NCI-H2107 treated with DMSO at 0.1 percent for 48 hours (cell line): ENCODE results near the gene CHRNA10.
"Not testable (repeated sequence)": the region's sequence is repeated elsewhere in the genome, so short reads cannot be mapped to it uniquely, and the experiment has no call there.

Experiments used
- DNase-seq: peaks from one replicate; lab custom pipeline; 2025; ENCODE audit not compliant: unreplicated experiment; lab: John Stamatoyannopoulos, UW

CHRNA10 gene

DNA sequence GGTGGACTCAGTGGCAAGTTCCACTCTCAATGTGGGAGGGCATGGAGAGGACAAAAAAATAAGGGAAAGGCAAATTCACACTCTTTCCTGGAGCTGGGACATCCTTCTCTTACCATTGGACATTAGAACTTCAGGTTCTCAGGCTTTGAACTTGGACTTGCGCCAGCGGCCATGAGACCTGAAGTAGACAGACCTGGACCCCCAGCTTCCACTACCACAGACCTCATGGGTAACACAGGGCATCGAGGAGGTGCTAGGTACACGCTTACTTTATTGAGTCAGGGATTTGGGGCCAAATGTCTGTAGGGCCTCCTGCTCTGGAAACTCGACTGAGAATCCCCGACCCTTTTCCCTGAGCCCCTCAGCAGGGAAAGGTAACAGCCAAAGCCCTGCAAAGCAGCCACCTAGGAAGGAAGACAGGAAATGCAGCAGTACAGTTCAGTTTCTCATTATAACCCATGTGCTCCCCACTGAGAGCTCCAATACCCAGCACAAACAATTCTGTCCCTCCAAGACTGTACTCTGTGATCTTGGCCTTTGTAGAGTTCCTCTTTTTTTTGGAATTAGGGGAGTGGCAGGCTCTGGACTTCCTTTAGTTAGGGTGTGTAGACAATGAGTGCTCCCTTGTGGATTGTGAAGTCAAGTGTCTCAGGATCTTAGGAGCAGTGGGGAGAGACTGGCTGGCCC is 5.7 kb downstream of the CHRNA10 start:
- DNase-seq = no peak

DNA sequence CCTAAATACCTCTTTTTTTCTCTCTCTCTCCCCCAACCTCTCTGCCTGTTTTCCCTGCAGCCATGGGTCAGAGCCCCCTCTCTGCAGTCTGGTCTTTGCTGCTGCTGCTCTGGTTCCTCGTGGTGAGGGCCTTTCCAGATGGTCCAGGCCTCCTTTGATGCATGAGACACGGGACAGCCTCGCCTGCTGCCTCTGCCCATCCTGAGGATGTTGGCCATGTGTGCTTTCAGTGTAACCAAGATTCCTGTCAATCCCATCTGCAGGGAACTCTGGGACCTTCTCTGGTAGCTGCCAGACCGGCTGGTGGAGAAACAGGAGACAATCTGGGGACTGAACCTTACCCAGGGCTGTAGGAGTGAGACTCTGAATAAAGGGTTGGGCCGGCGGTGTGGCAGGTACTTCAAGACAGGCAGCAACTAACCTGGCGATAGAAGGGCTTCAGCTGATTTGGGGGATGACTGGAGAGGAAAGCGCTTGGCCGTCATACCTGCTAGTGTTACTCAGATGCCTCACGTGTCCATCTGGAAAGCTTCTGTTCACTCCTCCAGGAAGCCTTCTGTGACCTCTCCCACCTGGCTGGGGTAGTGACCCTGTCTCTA is 7.1 kb downstream of the CHRNA10 start:
- DNase-seq = no peak

GRCh38 chr11:3662856-3663255 is 8.3 kb downstream of the CHRNA10 start:
- DNase-seq = no peak

GRCh38 chr11:3660960-3661359 is 10.2 kb downstream of the CHRNA10 start:
- no peak for DNase-seq

- no peak for DNase-seq
Measured at GRCh38 chr11:3659595-3660515, 11.3 kb downstream of the CHRNA10 start.

GRCh38 chr11:3658252-3658651 is 12.9 kb downstream of the CHRNA10 start:
- no peak for DNase-seq

GRCh38 chr11:3657331-3657730 is 13.9 kb downstream of the CHRNA10 start:
- DNase-seq = not testable (repeated sequence)

DNA sequence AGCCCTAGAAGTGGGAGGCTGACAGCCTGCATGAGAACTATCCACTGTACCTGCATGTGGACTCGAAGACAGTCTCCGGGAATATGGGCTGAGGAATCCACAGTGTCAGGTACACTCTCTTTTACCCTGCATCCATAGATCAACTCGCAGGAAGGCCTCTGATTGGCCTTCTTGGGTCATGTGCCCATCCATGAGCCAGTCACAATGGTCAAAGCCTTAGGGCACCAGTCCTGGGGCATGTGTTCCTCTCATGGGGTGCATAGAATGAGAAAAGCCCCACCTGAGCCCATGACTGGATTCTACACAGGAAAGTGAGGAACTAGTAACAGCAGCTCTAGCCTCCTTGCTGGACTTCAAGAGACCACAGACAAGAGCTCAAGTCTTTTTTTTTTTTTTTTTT is 15.6 kb downstream of the CHRNA10 start:
- DNase-seq = no peak

DNA sequence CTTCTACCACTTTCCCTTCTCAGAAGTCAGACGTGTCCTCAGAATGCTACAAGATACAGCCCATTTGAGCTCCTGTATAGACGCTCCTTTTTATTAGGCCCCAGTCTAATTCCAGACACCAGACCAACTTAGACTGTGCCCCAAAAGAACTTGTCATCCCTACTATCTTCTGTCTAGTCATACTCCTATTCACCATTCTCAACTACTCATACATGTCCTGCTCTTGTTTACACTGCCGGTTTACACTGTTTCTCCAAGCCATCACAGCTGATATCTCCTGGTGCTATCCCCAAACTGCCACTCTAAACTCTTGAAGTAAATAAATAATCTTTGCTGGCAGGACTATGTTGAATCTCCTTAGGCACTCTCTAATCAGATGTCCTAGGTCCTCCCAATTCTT is 18.7 kb downstream of the CHRNA10 start:
- not testable (repeated sequence) for DNase-seq

DNA sequence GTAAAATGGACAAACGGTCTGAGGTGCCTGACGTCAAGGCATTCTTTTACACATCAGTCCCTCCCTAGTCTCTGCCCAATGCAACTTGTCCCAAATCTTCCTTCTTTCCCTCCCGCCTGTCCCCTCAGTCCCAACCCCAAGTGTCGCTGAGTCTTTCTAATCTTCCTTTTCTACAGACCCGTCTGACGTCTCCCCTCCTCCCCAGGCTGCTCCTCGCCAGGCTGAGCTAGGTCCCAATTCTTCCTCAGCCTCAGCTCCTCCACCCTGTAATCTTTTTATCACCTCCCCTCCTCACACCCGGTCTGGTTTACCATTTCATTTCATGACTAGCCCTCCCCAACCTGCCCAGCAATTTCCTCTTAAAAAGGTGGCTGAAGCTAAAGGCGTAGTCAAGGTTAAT is 21.8 kb downstream of the CHRNA10 start:
- DNase-seq = not testable (repeated sequence)

- DNase-seq = not testable (repeated sequence)
Measured at GRCh38 chr11:3648843-3649242, 22.3 kb downstream of the CHRNA10 start.

DNA sequence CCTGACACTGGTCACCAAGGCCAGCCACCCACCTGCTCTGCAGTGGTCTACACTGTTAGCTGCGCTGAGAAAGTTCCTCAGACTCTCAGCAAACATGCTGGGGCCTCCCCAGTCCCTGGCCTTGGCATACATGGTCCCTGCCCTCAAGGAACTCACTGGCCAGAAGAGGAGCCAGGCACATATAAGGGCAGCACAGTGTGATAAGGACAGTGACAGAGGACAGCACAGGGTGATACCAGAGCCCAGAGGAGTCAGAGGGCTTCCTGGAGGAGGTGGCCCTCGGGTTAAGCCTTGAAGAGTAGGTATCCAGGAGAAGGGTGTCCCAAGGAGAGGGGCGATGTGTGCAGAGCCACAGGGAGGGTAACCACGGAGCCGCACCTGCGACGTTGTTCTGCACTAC is 25.6 kb downstream of the CHRNA10 start:
- DNase-seq = no peak

- DNase-seq = no peak
Measured at GRCh38 chr11:3644817-3645235, 26.4 kb downstream of the CHRNA10 start, which contains the start of gene ART1. ART1 (plus strand) TSS chr11:3645128; CDS start chr11:3659214, 14,086 bp downstream.

GRCh38 chr11:3643102-3643546 is 28.1 kb downstream of the CHRNA10 start:
- not testable (repeated sequence) for DNase-seq

DNA sequence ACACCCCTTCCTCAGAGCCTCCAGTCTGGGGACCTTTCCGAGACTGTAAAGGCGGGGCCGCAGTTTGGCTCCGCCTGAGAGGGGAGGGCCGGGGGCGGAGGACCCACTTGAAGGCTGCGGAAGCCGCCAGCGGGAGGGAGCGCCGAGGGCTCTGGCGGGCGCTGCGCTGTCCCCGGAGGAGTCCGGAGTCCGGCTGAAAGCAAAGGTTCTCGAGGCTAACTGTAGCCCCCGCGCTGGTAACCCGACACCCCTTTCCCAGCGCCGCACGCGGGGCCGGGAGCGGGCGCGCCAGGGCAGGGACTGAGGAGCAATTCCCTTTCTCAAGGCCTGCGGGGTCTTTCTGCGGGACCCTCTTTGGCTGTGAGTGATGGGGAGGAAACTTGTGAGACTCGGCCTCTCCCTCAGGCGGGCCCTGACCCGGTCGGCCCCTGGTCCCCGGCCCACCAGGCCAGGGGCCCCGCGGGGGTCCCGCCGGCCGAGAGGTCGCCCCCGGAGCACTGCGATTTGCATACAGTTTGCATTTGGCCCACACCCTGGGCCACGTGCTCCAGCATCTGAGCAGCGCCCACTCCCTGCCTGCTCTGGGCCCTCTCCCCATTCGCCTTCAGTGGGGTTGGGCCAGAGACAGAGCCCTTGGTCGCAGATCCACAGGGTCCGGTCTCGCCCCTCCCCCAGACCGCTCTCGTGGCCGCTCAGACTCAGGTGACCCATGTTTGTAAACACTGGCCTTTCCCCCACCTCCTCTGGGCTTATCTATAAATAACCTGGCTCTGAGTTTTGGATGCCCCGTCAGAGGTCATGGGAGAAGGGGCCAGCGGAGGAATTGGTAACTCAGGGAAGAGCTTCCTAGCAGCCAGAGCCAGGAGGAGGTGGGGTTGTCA is 28.9 kb downstream of the CHRNA10 start:
- DNase-seq = no peak

DNA sequence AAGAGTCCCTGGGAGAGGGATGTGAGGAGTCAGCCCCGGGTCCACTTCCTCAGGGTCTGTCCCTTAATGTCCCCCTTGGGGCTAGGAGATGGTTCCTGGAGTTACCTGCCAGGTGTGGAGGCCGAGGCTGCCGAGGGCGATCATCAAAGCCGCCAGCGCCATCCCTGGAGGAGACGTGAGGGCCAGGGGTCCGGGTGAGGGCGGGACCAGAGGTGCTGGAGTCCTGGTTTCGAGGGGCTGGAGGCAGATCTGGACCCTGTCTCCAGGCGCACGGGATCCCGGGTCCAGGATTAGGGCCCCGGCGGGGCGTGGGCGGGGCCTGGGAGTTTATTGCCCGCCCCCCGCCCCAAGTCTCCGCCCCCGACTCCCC is 29.5 kb downstream of the CHRNA10 start, which contains the start of gene ART5:
Gene ART5 (minus strand): TSS at position 292 of the 370 bp plus-strand sequence. CDS start 130 bp downstream, at position 162.
- DNase-seq = no peak

DNA sequence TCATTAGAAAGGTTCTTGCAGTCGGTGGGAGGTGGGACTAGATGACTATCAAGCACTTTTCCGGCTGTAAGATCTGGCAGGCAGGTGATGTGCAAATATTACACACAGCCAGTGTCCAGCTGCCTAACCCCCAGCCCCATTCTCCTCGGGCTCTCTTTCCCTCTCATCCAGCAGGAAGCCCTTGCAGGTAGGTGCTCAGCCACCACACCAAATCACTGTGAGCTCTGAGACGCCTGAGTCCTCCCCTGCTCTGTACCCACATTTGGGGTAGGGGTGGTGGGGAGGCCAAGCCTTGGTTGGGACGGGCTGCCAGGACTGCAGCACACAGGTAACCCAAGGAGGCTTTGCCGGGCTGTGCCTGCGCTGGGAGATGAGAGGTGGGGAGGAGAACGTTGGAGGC is 30.0 kb downstream of the CHRNA10 start:
- DNase-seq = no peak

DNA sequence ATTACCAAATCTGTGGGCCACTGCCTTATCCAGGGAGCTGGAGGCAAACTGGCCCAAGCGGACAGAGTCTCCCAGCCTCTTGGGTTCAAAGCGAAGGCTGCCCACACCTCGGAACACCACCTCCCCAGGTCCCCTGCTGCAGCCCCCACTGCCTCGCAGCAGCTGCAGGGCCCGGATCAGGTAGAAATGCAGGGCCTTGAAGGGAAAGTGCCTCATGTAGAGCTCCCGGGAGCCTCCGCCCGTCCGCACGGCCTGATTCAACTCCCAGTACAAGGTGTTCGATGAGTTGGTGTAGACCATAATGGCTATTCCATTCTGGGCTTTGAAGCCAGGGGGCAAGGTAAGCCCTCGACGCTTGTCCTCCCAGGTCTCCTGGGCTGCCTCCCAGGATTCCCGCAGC is 31.3 kb downstream of the CHRNA10 start:
- no peak for DNase-seq

GRCh38 chr11:3638513-3638912 is 32.7 kb downstream of the CHRNA10 start:
- no peak for DNase-seq

DNA sequence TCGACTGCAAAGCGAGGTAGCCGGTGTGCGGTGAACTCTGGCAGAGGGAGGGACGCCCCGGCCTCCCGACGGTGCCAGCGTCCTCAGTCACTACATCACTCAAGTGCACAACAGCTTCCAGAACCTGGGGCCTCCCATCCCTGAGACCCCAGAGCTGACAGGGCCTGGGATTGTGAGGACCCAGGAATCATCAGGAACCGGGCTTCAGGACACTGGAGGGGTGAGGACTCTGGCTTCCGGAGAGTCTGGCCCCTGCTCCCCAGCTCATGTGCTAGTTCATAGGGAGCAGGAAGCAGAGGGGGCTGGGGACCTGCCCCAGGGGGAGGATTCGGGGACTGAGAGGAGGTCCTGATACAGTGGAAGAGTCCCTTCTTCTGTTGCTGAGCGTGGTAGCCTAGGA is 34.0 kb downstream of the CHRNA10 start:
- DNase-seq = no peak
